T-cell (primary cell): ENCODE measurements around the gene LGMN. TPM values are rescaled to one million over a fixed set of nuclear protein-coding genes. Genes with fewer than 3 reads are reported as not detected.

Experiments used
- ATAC-seq, 4 experiments: fragments of 200-7000 bp in 3 of 4; fragments of 150-1000 bp in 1 of 4; cut with Tn5 transposase; replicated peaks in 1 of 4; 1 replicate in 3 of 4; 2 replicates in 1 of 4; pipeline ENCODE4 v1.10.0; 2021; ENCODE audit warnings: moderate library complexity in 3 of 4, mild to moderate bottlenecking in 2 of 4, moderate number of reproducible peaks in 1 of 4
- CTCF ChIA-PET, 2 donors: fragments of 300-600 bp; sonication (Branson Sonifier 250); formaldehyde crosslinking; loops; one replicate each; lab custom pipeline; 2022; ENCODE audit warnings: antibody characterized with exemption in 2 of 2; lab: Charles Lee
- POLR2A ChIA-PET, 2 donors: fragments of 300-600 bp; sonication (Branson Sonifier 250); formaldehyde crosslinking; loops; one replicate each; lab custom pipeline; 2022; ENCODE audit warnings: antibody characterized with exemption in 2 of 2; lab: Charles Lee
- DNase-seq, 35 experiments: peaks; one replicate each; pipeline versions ENCODE4 v3.0.0 to v3.0.0-alpha.2; 2013 to 2023
- H3K27ac ChIP-seq: one replicate; pipeline ENCODE4 v1.5.1; 2013; ENCODE audit warnings: low read length
- H3K27me3 ChIP-seq, 2 experiments: replicated peaks in 1 of 2; 1 replicate in 1 of 2; 2 replicates in 1 of 2; pipeline versions ENCODE4 v1.6.1 to v1.7.0; 2013; ENCODE audit warnings: low read length in 1 of 2, mixed read lengths in 1 of 2; ENCODE audit not compliant: control insufficient read depth in 2 of 2, insufficient read depth in 2 of 2; ENCODE audit errors: extremely low read depth in 1 of 2
- H3K36me3 ChIP-seq, 2 donors: 1 replicate in 1 of 2; 2 replicates in 1 of 2; pipeline versions ENCODE4 v1.6.1 to v1.7.0; 2013; ENCODE audit warnings: low read length in 1 of 2; ENCODE audit not compliant: control insufficient read depth in 2 of 2, insufficient read depth in 1 of 2; ENCODE audit errors: extremely low read depth in 1 of 2
- H3K4me1 ChIP-seq, 2 experiments: 1 replicate in 1 of 2; 2 replicates in 1 of 2; pipeline versions ENCODE4 v1.6.1 to v1.7.0; 2013; ENCODE audit warnings: low read length in 2 of 2, mixed read lengths in 1 of 2; ENCODE audit not compliant: insufficient read depth in 2 of 2, control insufficient read depth in 1 of 2; ENCODE audit errors: extremely low read depth in 1 of 2
- H3K4me3 ChIP-seq, 2 donors: 1 replicate in 1 of 2; 2 replicates in 1 of 2; pipeline versions ENCODE4 v1.5.1 to v1.7.0; 2013; ENCODE audit warnings: mild to moderate bottlenecking in 2 of 2, low read length in 1 of 2, moderate library complexity in 1 of 2; ENCODE audit not compliant: control insufficient read depth in 1 of 2; ENCODE audit errors: extremely low read depth in 1 of 2
- H3K9me3 ChIP-seq: 2 replicates; pipeline ENCODE4 v1.7.0; 2013
- H3K27ac Mint-ChIP-seq, 2 donors: one replicate each; pipeline ENCODE4 v1.8.0; 2020 to 2021; ENCODE audit warnings: mild to moderate bottlenecking in 2 of 2, mixed read lengths in 2 of 2
- H3K27me3 Mint-ChIP-seq, 2 donors: one replicate each; pipeline ENCODE4 v1.8.0; 2021 to 2022; ENCODE audit warnings: mixed read lengths in 2 of 2
- H3K36me3 Mint-ChIP-seq: one replicate; pipeline ENCODE4 v1.8.0; 2021; ENCODE audit warnings: mixed read lengths
- H3K4me1 Mint-ChIP-seq, 3 donors: one replicate each; pipeline ENCODE4 v1.8.0; 2020 to 2022; ENCODE audit warnings: mixed read lengths in 3 of 3, mild to moderate bottlenecking in 1 of 3
- H3K4me3 Mint-ChIP-seq, 3 donors: one replicate each; pipeline ENCODE4 v1.8.0; 2020 to 2022; ENCODE audit warnings: mild to moderate bottlenecking in 3 of 3, mixed read lengths in 3 of 3, moderate library complexity in 3 of 3
- H3K9me3 Mint-ChIP-seq, 3 donors: one replicate each; pipeline ENCODE4 v1.8.0; 2020 to 2022; ENCODE audit warnings: mixed read lengths in 3 of 3
- WGBS: methylation state at CpG from one replicate; pipeline ENCODE4 v1.1.5; 2013; ENCODE audit warnings: missing lambda C conversion rate; ENCODE audit not compliant: insufficient coverage; 5-methylcytosine and 5-hydroxymethylcytosine counted together
- total RNA-seq, 35 experiments: library from RNA in 6 of 35; stranded (reverse) in 6 of 35; fragments of 120-200 nt in 1 of 35; gene quantifications; one replicate each; pipeline versions ENCODE4 v1.2.1 to v1.2.4 and lab custom pipeline; 2013 to 2026

Gene LGMN
- total RNA-seq, 5 donors from 2014 or later (not counting 1 experiment from before 2014, with no cell fraction given) = 6.1 to 11.1 (median 8.8) TPM

DNA sequence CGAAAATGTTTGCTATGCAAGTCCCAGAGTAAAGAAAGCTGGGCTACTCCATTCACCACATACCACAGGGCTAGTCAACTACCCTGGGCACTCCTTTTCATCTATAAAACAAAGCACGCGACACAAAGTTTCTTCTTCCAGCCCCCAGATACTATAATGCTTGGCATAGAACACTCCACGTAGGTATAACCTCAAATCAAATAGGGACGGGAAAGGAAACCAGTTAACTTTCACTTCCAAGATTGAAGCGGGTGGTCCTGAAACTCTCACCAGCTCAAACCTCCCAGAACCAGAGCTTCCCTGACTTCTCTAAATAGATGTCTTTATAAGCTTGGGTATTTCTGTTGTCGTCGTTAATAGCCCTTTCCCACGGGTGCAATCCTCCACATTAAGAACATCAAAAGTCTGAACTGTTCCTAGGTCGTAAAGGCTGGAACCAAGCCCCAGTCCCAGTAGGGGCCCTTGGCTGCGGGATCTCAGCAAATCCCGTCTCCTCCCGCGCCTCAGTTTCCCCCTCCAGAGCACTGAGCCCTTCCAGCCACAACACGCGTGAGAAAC, 647 bp downstream of the LGMN start:
- Mint-ChIP-seq H3K4me1 (peaks cover 45 to 49% (median 46%) of the 10 kb centered on the region in 3 donors), H3K9me3 (no peaks in the 10 kb centered on the region), H3K27me3 (peaks cover 3 to 17% of the 10 kb centered on the region in 2 donors), H3K27ac (peak overlapping the region; percentile 37 to 70), H3K4me3 (peak overlapping the region; percentile 87 to 88 (median 87)), H3K36me3 (no peaks in the 10 kb centered on the region)
- DNase-seq = peak in 1 of 35 experiments; percentile 15
- Histone ChIP-seq H3K36me3 (no peaks in the 10 kb centered on the region), H3K27me3 (peaks cover 0 to 28% of the 10 kb centered on the region in 2 experiments), H3K4me3 (peak overlapping the region; percentile 52 to 93), H3K9me3 (no peaks in the 10 kb centered on the region), H3K27ac (no peak overlapping the region), H3K4me1 (peaks cover 9 to 32% of the 10 kb centered on the region in 2 experiments)
- POLR2A ChIA-PET = interaction anchor here in 1 of 2 donors (1.2 kb wide), 1 partner anchor 25 kb away, joined by 6 read pairs; no protein-coding TSS in a partner anchor
- CTCF ChIA-PET = no interaction called here
- 9% methylated on average over 10 of the region's 16 CpGs for WGBS
- peak in 1 of 4 experiments; percentile 1 for ATAC-seq

DNA sequence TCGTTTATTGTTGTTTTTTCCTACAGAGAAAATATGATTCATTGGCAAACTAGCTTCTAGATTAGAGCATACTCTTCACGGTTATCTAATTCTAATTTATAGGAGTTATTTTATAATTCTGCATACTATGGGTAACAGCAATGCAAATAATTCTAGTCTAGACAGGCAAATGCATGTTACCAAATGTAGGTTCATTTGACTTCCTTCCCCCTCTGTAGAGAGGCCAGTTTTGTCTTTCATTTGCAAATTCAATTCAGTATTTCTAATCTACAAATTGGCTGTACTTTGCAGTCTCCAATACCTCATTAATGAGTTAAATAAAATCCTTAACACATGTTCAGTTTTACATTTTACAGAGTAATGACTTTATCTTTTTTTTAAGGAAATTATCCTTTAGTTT, 4.2 kb downstream of the LGMN start:
- Histone ChIP-seq H3K36me3 (no peaks in the 10 kb centered on the region), H3K4me3 (no peak overlapping the region), H3K27ac (no peak overlapping the region), H3K9me3 (no peaks in the 10 kb centered on the region), H3K27me3 (peaks cover 0 to 20% of the 10 kb centered on the region in 2 experiments), H3K4me1 (peaks cover 7 to 19% of the 10 kb centered on the region in 2 experiments)
- CTCF ChIA-PET = no interaction called here
- Mint-ChIP-seq H3K9me3 (no peaks in the 10 kb centered on the region), H3K36me3 (no peaks in the 10 kb centered on the region), H3K4me3 (no peak overlapping the region), H3K27ac (no peak overlapping the region), H3K27me3 (peaks cover 3 to 14% of the 10 kb centered on the region in 2 donors), H3K4me1 (peaks cover 28 to 34% (median 29%) of the 10 kb centered on the region in 3 donors)
- POLR2A ChIA-PET = no interaction called here
- WGBS = no CpG with 5 or more reads among the region's 2 CpGs
- ATAC-seq = no peak
- no peak for DNase-seq

DNA sequence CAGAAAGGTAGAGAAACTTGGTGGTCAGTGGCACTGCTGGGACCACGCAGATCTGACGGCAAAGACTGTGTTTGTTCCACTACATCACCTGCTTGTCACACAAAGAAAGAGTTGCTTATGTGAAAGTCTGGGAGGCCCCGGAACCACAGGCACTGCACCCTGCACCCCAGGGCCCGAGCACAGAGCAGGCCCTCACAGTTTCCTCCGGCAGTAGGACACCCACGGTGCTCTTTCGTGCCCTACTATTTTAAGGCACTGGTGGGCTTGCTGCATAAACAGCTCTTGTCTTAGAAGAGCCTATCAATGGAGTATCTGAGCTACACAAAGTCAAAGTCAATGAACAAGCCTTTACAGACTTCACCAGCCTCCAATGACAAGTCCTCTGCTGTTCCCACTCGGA, 8.0 kb downstream of the LGMN start:
- H3K4me3 ChIP-seq = no peak overlapping the region
- ChIA-PET POLR2A (no interaction called here), CTCF (no interaction called here)
- H3K4me1 ChIP-seq = peaks cover 8 to 13% of the 10 kb centered on the region in 2 experiments
- no peak overlapping the region for H3K27ac ChIP-seq
- WGBS = 85% methylated on average over 6 of the region's 8 CpGs
- no peak for DNase-seq
- Mint-ChIP-seq H3K27me3 (no peaks in the 10 kb centered on the region), H3K9me3 (no peaks in the 10 kb centered on the region), H3K4me3 (no peak overlapping the region), H3K36me3 (no peaks in the 10 kb centered on the region), H3K27ac (no peak overlapping the region), H3K4me1 (peaks cover 13 to 21% (median 20%) of the 10 kb centered on the region in 3 donors)
- no peak for ATAC-seq
- no peaks in the 10 kb centered on the region for H3K36me3 ChIP-seq
- no peaks in the 10 kb centered on the region for H3K27me3 ChIP-seq
- H3K9me3 ChIP-seq = no peaks in the 10 kb centered on the region

- no peaks in the 10 kb centered on the region for H3K27me3 ChIP-seq
- peak overlapping the region in 1 of 3 donors; percentile 18 for H3K4me3 Mint-ChIP-seq
- ChIA-PET POLR2A (no interaction called here), CTCF (no interaction called here)
- no peak overlapping the region for H3K27ac ChIP-seq
- no peaks in the 10 kb centered on the region for H3K9me3 ChIP-seq
- no peak overlapping the region for H3K4me3 ChIP-seq
- H3K4me1 ChIP-seq = peaks cover 8 to 13% of the 10 kb centered on the region in 2 experiments
- DNase-seq = no peak
- no peaks in the 10 kb centered on the region for H3K36me3 Mint-ChIP-seq
- H3K9me3 Mint-ChIP-seq = no peaks in the 10 kb centered on the region
- ATAC-seq = no peak
- no CpG with 5 or more reads among the region's 4 CpGs for WGBS
- H3K27ac Mint-ChIP-seq = peak overlapping the region; percentile 77 to 90
- peaks cover 13 to 20% (median 17%) of the 10 kb centered on the region in 3 donors for H3K4me1 Mint-ChIP-seq
- no peaks in the 10 kb centered on the region for H3K36me3 ChIP-seq
- H3K27me3 Mint-ChIP-seq = no peaks in the 10 kb centered on the region
Observed at GRCh38 chr14:92737619-92738188, 10.7 kb downstream of the LGMN start.

DNA sequence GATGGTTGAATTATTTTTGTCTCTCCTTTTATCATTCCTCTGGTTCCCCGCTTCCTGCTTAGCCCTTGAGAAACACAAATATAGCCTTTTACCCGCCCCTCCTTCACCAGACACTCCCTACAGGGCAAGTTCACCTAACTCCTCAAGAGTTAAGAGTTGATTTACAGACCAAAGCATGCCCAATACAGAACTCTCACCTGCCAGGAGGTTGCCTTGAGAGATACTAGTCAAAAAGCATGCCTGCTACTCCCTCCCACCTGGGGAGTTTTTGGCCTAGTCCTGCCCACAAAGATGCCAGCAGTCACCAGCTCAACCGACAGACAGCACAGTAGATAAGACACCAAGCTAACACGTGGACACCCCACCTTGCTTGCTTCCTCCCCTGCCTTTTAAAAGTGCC, 11.2 kb downstream of the LGMN start:
- H3K4me1 ChIP-seq = peaks cover 8 to 13% of the 10 kb centered on the region in 2 experiments
- H3K4me3 ChIP-seq = no peak overlapping the region
- DNase-seq (peak in 16 of 35 experiments; percentile 4 to 38 (median 19)), ATAC-seq (peak; percentile 62 to 95 (median 72))
- CTCF ChIA-PET = no interaction called here
- H3K27me3 ChIP-seq = no peaks in the 10 kb centered on the region
- Mint-ChIP-seq H3K27ac (peak overlapping the region; percentile 77 to 90), H3K36me3 (peaks cover 5% of the 10 kb centered on the region), H3K27me3 (no peaks in the 10 kb centered on the region), H3K4me3 (peak overlapping the region in 2 of 3 donors; percentile 1 to 18), H3K9me3 (no peaks in the 10 kb centered on the region), H3K4me1 (peaks cover 13 to 20% (median 17%) of the 10 kb centered on the region in 3 donors)
- POLR2A ChIA-PET = no interaction called here
- WGBS = 67% methylated on average over 1 of the region's 4 CpGs
- H3K9me3 ChIP-seq = no peaks in the 10 kb centered on the region
- no peaks in the 10 kb centered on the region for H3K36me3 ChIP-seq
- H3K27ac ChIP-seq = no peak overlapping the region

DNA sequence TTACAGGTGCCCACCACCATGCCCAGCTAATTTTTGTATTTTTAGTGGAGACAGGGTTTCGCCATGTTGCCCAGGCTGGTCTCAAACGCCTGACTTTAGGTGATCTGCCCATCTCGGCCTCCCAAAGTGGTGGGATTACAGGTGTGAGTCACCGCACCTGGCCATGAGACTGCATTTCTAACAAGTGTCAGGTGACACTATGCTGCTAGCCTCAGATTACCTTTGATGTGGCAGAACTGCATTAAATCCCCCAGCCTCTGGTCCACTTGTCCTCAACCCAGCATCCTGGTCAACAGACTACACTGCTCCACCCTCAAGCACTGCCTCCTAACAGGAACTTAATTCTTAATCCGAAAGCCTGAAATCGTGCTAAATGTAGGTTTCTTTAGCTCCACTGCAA, 13.1 kb downstream of the LGMN start:
- ATAC-seq (no peak), DNase-seq (no peak)
- no peak overlapping the region for H3K27ac ChIP-seq
- peaks cover 8 to 13% of the 10 kb centered on the region in 2 experiments for H3K4me1 ChIP-seq
- H3K36me3 ChIP-seq = no peaks in the 10 kb centered on the region
- H3K4me3 Mint-ChIP-seq = no peak overlapping the region
- no peaks in the 10 kb centered on the region for H3K27me3 Mint-ChIP-seq
- ChIA-PET CTCF (no interaction called here), POLR2A (no interaction called here)
- peaks cover 18% of the 10 kb centered on the region for H3K36me3 Mint-ChIP-seq
- peaks cover 0 to 2% of the 10 kb centered on the region in 2 experiments for H3K27me3 ChIP-seq
- no peak overlapping the region for H3K27ac Mint-ChIP-seq
- no peaks in the 10 kb centered on the region for H3K9me3 ChIP-seq
- WGBS = 86% methylated on average over 6 of the region's 6 CpGs
- peaks cover 0 to 5% (median 3%) of the 10 kb centered on the region in 3 donors for H3K9me3 Mint-ChIP-seq
- H3K4me3 ChIP-seq = no peak overlapping the region
- peaks cover 13 to 20% (median 17%) of the 10 kb centered on the region in 3 donors for H3K4me1 Mint-ChIP-seq
